Stimulated activated CD4-positive, alpha-beta T cell treated with anti-CD3 and anti-CD28 coated beads, TNF-alpha, amount 100 ng/mL, for 24 hours (primary cell): Measurements from ENCODE around the gene GNG11.
A peak's percentile ranks its signal among the peaks of the same experiment; 100 is the strongest.
"Not testable (repeated sequence)": the region's sequence is repeated elsewhere in the genome, so short reads cannot be mapped to it uniquely, and the experiment has no call there.

Experiments
- DNase-seq, 3 experiments: peaks; one replicate each; pipeline ENCODE4 v3.0.0-alpha.2; 2020; ENCODE audit warnings: low read depth in 3 of 3

The GNG11 gene

DNA sequence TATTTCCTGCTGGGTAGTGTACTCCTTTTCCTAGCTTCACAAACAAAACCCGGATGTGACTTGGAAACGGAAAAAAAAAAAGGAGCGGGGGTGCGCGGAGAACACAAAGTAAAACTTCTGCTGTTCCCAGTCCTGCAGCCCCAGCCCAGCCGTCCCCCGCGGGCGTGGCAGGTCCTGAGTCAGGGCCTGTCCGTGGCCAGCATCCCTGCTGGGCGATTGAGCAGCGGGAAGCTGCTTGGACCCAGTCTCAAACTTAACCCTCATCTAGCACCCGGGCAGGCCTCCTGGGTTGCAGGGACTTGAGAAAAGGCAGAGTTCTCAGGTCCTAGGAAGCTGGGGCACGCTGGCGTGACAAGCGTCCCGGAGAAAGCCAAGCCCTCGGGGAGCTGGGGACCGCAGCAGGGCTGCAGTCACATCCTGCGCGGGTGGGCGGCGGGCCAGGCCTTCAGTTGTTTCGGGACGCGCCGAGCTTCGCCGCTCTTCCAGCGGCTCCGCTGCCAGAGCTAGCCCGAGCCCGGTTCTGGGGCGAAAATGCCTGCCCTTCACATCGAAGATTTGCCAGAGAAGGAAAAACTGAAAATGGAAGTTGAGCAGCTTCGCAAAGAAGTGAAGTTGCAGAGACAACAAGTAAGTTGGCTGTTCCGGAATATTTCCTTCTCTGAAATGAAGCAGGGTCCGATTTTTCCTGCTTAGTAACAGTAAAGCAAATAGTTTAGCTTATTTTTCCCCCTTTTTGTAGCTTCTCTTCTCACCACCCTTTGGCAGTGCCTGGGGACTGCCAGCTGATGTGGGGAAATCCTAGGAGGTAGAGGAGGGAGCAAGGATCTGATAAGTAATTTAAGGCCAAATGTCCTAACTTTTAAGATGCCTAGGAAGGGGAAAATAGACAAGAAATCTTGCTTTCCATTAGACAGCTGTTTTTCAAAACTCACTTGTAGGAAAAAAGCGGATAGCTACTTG is at the start of gene GNG11:
GNG11 (plus strand) TSS at position 129 of the 960 bp plus-strand sequence; CDS start at position 532, 403 bp downstream.
- peak in 2 of 3 experiments; percentile 2 to 20 for DNase-seq

DNA sequence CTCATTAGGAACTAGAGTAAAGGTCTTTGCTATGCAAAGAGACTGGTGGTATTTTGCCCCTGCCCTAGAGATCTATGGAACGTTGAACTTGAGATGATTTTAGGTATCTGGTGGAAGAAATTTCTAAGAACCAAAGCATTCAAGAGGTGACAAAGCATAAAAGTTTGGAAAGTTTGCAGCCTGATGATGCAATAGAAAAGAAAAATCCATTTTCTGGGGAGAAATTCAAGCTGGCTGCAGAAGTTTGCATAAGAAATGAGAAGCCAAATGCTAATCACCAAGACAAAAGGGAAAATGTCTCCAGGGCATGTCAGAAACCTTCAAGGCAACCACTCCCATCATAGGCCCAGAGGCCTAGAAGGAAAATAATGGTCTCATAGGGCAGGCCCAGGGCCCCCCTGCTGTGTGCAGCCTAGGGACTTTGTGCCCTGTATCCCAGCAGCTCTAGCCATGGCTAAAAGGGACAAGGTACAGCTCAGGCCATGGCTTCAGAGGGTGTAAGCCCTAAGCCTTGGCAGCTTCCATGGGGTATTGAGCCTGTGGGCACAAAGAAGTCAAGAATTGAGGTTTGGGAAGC is 47.4 kb upstream of the GNG11 start:
- no peak for DNase-seq

DNA sequence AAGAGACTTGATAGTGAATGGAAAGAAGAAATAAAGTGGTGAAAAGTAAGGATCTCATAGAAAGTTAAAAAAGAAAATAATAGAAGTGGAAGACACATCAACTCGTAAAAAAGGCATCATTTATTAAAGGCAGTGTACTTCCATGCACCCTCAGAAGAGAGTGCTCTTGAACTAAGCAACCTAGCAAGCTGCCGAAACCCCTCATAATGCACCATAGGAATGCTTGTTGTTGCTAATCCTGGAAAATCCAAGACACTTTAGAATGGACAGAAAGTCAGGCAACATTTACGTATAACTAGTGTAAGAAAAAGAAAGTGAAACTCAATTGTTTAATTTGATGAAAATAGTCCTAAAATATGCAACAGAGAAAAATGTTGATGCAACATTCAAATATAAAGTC is 43.8 kb upstream of the GNG11 start:
- DNase-seq: no peak

DNA sequence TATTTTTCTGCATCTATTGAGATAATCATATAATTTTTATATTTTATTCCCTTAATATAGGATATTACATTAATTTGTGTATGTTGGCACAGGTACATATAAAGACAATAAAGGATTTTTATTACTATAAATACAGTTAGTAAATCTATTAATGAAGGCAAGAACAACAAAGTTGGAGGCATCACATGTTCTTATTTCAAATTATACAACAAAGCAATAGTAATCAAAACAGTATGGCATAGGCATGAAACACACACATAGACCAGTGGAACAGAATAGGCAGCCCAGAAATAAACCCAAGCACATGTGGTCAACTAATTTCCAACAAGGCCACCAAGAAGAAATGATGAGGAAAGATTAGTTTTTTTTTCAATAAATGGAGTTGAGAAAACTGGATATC is 42.2 kb upstream of the GNG11 start:
- no peak for DNase-seq

DNA sequence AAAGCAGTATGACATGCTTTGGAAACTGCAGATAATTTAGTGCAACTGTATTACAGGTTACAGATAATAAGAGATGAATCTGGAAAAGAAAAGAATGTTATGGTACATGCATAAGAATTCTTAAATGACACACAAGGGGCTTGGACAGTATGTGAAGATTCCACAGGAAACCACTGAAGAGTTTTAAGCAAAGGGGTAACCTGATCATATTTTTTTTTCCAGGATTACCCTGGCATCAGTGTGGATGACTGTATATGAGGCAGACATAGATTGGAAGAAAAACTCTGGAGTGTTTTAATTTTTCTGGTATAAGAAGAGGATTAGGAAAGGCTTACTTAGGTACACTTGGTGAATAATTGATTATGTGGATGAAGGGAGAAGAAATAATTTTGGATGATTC is 39.1 kb upstream of the GNG11 start:
- DNase-seq: no peak

DNA sequence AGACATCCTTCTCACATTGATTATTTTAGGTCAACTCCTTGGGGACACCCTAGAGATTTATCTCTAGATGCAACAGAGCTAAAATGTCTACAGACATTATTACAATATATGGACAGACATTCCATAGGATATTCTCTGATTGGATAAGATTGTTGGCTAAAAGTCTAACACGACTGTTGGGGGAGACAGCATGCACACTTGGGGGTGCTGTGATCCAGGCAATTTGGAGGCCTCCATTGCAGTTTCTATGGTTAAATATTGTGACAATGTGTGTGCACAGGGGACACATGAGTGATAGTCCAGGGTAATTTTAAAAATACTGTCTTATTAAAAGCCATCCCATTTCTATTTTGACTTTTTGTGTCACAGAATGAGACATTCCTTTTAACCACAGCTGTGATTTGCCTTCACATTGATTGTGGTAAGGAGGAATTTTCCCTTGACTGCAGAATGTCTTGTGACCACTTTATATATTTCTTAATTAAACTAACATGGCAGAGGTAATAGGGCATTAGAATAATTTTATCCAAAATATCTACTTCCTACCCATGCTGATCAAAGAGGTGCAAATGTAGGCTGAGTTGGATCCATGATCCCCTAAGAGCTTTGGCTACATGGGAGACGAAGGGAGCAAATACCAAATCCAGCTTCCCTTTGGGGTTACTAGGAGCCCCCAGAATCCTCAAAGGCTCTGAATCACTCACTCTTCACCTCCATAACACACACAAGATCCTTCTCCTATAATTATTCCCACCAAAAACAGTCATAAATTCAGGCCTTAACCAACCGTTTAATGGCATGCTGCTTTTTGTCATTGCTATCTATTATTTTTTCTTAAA is 38.2 kb upstream of the GNG11 start:
- DNase-seq: no peak

- no peak for DNase-seq
Measured at GRCh38 chr7:93883917-93884345, 37.6 kb upstream of the GNG11 start.

DNA sequence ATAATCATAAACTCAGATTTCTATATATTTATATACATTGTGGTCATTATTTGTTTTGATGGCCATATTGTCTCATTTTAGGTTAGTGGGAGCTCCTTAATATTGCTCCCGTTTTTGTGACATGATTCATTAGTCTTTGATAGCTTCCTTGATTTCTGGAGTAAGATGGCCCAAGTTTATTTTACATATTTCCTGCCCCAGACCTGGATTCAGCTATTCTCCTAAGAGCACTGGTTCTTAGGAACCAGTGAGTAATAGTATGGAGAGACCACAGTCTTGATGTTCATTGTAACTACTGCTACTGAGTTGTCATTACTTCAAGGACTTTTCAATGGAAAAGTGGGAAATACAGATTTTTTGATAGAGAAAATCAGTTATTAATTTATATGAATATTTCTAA is 37.0 kb upstream of the GNG11 start:
- DNase-seq: no peak

GRCh38 chr7:93889261-93889660 is 32.3 kb upstream of the GNG11 start:
- DNase-seq: no peak

GRCh38 chr7:93890041-93890463 is 31.5 kb upstream of the GNG11 start:
- no peak for DNase-seq

DNA sequence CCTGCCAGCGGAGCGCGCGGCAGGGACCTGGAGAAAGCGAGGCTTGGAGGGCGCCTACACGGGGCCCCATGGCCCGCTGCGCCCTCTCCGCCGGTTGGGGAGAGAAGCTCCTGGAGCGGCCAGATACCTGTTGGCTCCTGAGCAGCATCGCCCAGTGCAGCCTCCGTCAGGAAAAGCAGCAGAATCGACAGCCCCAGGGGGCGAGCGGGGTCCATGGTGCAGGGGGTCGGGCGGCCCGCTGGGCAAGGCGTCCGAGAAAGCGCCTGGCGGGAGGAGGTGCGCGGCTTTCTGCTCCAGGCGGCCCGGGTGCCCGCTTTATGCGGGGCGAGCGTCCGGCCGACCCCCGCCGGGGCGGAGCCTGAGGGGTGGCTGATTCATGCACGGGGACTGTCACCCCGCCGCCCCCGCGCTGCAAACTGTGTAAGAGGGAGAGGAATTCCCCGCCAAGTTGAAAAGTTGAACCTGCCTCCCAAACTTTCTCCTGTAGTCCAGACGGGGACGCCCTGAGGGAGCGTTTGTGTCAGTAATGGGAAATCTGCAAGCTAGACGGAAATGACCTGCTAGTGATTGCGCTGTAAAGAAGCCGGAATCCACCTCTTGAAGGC is 31.0 kb upstream of the GNG11 start, which contains the start of gene TFPI2:
TFPI2 (minus strand) TSS at position 290 of the 605 bp plus-strand sequence; CDS start at position 215, 75 bp downstream.
- DNase-seq: peak in 1 of 3 experiments; percentile 9

DNA sequence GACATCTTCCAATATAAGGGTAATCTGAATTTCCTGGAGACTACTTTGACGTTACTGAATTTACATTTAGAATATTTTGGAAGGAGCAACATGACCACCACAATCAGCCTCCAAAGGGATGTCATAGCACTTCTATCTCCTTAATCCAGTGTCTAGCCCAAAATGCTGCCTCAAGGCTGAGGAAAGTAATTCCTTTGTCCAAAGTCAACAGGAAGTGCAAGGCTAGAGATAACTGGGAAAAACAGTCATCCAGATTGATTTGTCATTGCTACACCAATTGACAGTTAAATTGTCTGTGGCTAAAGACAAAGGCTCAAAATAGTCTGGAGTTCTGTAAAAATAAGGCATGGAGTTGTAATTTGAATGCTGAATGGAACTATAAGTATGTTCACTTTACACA is 27.1 kb upstream of the GNG11 start:
- DNase-seq: no peak

DNA sequence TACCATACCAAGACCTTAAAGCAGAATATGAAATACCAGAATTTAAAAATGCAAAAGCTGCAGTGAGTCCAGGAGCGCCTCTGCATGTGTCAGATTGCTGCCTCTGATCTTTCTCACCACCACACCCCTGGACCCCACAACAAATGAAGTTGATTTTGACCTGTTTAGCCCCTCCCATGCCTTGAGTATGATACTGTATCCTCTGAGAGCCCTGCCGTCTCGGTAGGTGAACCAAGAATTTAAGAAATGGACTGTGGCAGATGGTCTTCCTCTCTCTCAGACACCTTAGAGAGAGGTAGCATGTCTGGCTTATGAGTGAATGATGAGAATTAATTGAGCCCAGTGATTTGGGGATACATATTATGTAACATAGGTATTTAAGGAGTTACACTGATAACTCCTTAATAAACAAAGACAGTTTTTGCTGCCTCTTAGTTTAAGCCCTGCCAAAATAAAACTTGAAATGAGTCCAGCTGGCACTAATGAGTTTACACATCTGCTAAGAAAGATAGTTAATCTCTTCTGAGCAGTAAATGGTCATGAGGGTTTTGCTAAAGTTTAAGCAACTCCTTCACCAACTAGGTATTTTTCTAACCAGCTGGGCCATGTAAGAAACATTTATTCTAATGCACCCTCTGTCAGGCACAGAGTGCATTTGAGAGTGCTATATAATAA is 26.4 kb upstream of the GNG11 start:
- no peak for DNase-seq

DNA sequence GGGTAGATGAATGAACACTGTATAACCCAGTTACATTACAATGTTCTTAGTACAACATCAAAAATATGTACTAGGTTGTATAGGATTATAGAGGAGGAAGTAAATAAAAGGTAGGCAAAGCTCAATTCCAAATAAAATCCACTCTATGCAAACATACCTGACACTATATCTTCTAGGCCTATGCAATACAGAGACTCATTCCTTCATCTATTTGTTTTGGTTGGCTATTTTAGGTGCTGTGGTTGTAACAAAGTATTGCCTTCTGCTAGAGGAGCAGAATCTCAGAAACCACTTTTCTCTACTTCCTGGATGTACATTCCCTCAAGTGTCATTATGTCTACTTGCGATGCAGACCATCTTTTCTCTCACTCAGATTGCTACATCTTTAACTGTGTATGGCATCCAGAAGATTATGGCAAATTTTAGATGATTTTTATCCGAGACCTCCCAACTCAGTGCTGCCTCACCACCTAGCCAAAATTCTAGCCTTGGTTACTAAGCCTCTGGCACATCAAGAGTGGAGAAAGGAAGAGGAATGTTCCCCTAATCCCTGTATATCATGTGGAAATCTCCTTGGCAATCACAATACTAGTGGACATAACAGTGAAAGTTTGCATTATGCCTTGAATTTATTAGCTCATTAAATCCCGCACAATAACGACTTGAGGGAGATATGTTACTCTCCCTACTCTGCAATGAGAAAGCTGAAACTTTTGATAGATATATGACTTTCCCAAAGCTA is 25.5 kb upstream of the GNG11 start:
- no peak for DNase-seq

GRCh38 chr7:93897680-93898079 is 23.9 kb upstream of the GNG11 start:
- no peak for DNase-seq

- DNase-seq: no peak
Measured at GRCh38 chr7:93902777-93903423, 18.6 kb upstream of the GNG11 start.

GRCh38 chr7:93906267-93906666 is 15.3 kb upstream of the GNG11 start, which contains the start of gene GNGT1:
Gene GNGT1 (plus strand): TSS chr7:93906567. CDS start chr7:93906747, 180 bp downstream.
- DNase-seq: no peak

DNA sequence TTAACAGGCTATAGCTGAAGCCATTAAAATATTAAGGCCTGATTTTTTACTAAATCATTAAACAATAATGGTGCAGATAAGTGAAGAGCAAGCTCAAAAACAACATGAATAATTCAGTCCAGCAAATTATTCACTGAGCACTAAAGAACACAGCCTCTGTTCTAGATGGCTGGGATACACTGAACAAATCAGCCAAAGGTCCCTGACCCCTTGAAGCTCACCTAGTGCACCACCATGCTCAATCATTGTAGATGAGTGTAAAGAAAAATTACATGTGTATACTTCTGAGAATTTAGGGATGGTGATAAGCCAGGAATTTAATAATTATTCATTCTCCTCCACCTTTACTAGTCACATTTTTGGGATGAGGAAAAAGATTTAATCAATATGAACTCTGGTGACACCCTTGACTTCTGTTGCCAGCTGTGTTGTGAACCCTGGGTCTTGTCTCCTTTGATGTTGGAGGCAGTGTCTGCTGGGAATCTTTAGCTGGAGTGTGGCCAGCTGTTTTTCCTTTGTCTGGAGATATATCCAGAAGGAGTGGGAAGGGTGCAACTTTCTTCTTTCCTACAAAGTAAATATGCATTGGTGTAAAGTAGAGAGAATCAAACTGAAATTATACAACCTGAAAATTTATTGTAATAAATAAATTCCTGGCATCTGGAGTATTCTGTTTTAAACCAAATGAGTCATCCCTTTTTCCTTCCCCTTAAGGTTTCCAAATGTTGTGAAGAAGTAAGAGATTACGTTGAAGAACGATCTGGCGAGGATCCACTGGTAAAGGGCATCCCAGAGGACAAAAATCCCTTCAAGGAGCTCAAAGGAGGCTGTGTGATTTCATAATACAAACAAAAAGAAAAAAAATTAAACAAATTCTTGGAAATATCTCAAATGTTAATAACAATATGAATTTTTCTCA is 11.2 kb upstream of the GNG11 start:
- DNase-seq: no peak

- not testable (repeated sequence) for DNase-seq
Measured at GRCh38 chr7:93911242-93911641, 10.3 kb upstream of the GNG11 start.
